CD14-positive monocyte (primary cell): ENCODE measurements around the gene ADAMTSL2. TPM values are rescaled to one million over a fixed set of nuclear protein-coding genes. Genes with fewer than 3 reads are reported as not detected.
A peak's percentile ranks its signal among the peaks of the same experiment; 100 is the strongest.

Experiments used
- DNase-seq, 3 donors: peaks; one replicate each; pipeline ENCODE4 v3.0.0-alpha.2; 2011 to 2022
- H2AFZ ChIP-seq: 2 replicates; pipeline ENCODE4 v1.6.0; 2012; ENCODE audit warnings: mild to moderate bottlenecking, low read depth, low read length, inconsistent platforms; ENCODE audit not compliant: insufficient read depth, poor library complexity, severe bottlenecking
- H3K27ac ChIP-seq, 2 donors: 1 replicate in 1 of 2; 2 replicates in 1 of 2; pipeline ENCODE4 v1.5.1; 2012 to 2013; ENCODE audit warnings: low read length in 2 of 2, control low read depth in 1 of 2, inconsistent platforms in 1 of 2, low read depth in 1 of 2, mild to moderate bottlenecking in 1 of 2
- H3K27me3 ChIP-seq, 2 donors: one replicate each; pipeline versions ENCODE4 v1.6.0 to v1.6.1; 2011 to 2013; ENCODE audit warnings: low read length in 2 of 2; ENCODE audit not compliant: control insufficient read depth in 2 of 2, insufficient read depth in 2 of 2
- H3K36me3 ChIP-seq, 2 donors: replicated peaks in 1 of 2; 1 replicate in 1 of 2; 2 replicates in 1 of 2; pipeline versions ENCODE4 v1.5.1 to v1.6.1; 2012 to 2013; ENCODE audit warnings: low read length in 2 of 2, control low read depth in 1 of 2, inconsistent platforms in 1 of 2, mild to moderate bottlenecking in 1 of 2; ENCODE audit not compliant: insufficient read depth in 2 of 2, control insufficient read depth in 1 of 2
- H3K4me1 ChIP-seq, 2 donors: 1 replicate in 1 of 2; 2 replicates in 1 of 2; pipeline versions ENCODE4 v1.5.1 to v1.6.1; 2012 to 2013; ENCODE audit warnings: low read length in 2 of 2, control low read depth in 1 of 2, inconsistent platforms in 1 of 2, mild to moderate bottlenecking in 1 of 2, moderate library complexity in 1 of 2; ENCODE audit not compliant: insufficient read depth in 2 of 2, control insufficient read depth in 1 of 2
- H3K4me2 ChIP-seq: replicated peaks from 2 replicates; pipeline ENCODE3; 2012; ENCODE audit warnings: low read length, moderate library complexity, mild to moderate bottlenecking; ENCODE audit not compliant: poor library complexity, severe bottlenecking; ENCODE audit errors: extremely low read depth
- H3K4me3 ChIP-seq, 3 experiments: fragments of 200-600 bp in 1 of 3; sonication (generic) in 1 of 3; replicated peaks in 1 of 3; 1 replicate in 2 of 3; 2 replicates in 1 of 3; pipeline ENCODE4 v1.5.1; 2011 to 2013; ENCODE audit warnings: low read length in 3 of 3, mild to moderate bottlenecking in 3 of 3, control low read depth in 2 of 3, low read depth in 2 of 3, inconsistent platforms in 1 of 3, moderate library complexity in 1 of 3
- H3K79me2 ChIP-seq: 2 replicates; pipeline ENCODE4 v1.6.0; 2012; ENCODE audit warnings: mild to moderate bottlenecking, control low read depth, inconsistent platforms, low read length, moderate library complexity; ENCODE audit not compliant: insufficient read depth
- H3K9ac ChIP-seq: 2 replicates; pipeline ENCODE4 v1.6.0; 2017; ENCODE audit warnings: low read length, mild to moderate bottlenecking; ENCODE audit not compliant: insufficient read depth, poor library complexity, severe bottlenecking
- H3K9me3 ChIP-seq, 2 donors: replicated peaks in 1 of 2; 1 replicate in 1 of 2; 2 replicates in 1 of 2; pipeline versions ENCODE4 v1.5.1 to v1.6.1; 2012 to 2013; ENCODE audit warnings: low read length in 2 of 2, control low read depth in 1 of 2; ENCODE audit not compliant: control insufficient read depth in 1 of 2, insufficient read depth in 1 of 2
- H4K20me1 ChIP-seq: 2 replicates; pipeline ENCODE4 v1.6.0; 2012; ENCODE audit warnings: mild to moderate bottlenecking, low read length, control low read depth, moderate library complexity; ENCODE audit not compliant: insufficient read depth
- H3K27ac Mint-ChIP-seq, 7 donors: one replicate each; pipeline ENCODE4 v1.8.0; 2020; ENCODE audit warnings: mild to moderate bottlenecking in 7 of 7, mixed read lengths in 7 of 7, moderate library complexity in 6 of 7, inconsistent platforms in 2 of 7
- H3K27me3 Mint-ChIP-seq, 3 donors: one replicate each; pipeline ENCODE4 v1.8.0; 2021 to 2022; ENCODE audit warnings: low read depth in 3 of 3, mild to moderate bottlenecking in 3 of 3, mixed read lengths in 3 of 3, moderate library complexity in 3 of 3, inconsistent platforms in 1 of 3
- H3K36me3 Mint-ChIP-seq, 2 donors: one replicate each; pipeline ENCODE4 v1.8.0; 2020; ENCODE audit warnings: mixed read lengths in 2 of 2, inconsistent platforms in 1 of 2, mild to moderate bottlenecking in 1 of 2
- H3K4me1 Mint-ChIP-seq: one replicate; pipeline ENCODE4 v1.8.0; 2020; ENCODE audit warnings: mild to moderate bottlenecking, mixed read lengths
- H3K4me3 Mint-ChIP-seq, 2 donors: one replicate each; pipeline ENCODE4 v1.8.0; 2020; ENCODE audit warnings: mild to moderate bottlenecking in 2 of 2, mixed read lengths in 2 of 2, moderate library complexity in 1 of 2
- H3K9me3 Mint-ChIP-seq, 7 donors: one replicate each; pipeline ENCODE4 v1.8.0; 2020 to 2022; ENCODE audit warnings: mixed read lengths in 7 of 7, mild to moderate bottlenecking in 6 of 7, moderate library complexity in 6 of 7, inconsistent platforms in 2 of 7
- WGBS: methylation state at CpG from one replicate; pipeline ENCODE4 v1.1.5; 2013; ENCODE audit warnings: missing lambda C conversion rate; ENCODE audit not compliant: insufficient coverage; 5-methylcytosine and 5-hydroxymethylcytosine counted together
- intact Hi-C, 2 donors: fragments of 100-400 bp; cut with micrococcal nuclease; formaldehyde crosslinking; loops; one replicate each; pipeline versions ENCODE4 v1.15.0 to v1.15.1; 2023
- polyA plus RNA-seq, 3 donors: library from polyadenylated mRNA; depleted of rRNA in 1 of 3; unstranded in 2 of 3; stranded (reverse) in 1 of 3; fragments of 300-500 nt in 2 of 3; fragments of >200 nt in 1 of 3; fragmentation: Illumina TruSeq in 2 of 3; gene quantifications; 1 replicate in 2 of 3; 2 replicates in 1 of 3; pipeline ENCODE4 v1.2.3, GENCODE V29; 2012 to 2021
- TF ChIP-seq, protein P1 (sequence below): fragments of 200-600 bp; IDR thresholded peaks from one replicate; pipeline ENCODE4 v1.8.0; 2022; ENCODE audit warnings: antibody characterized with exemption, mild to moderate bottlenecking

Gene ADAMTSL2
- polyA plus RNA-seq, 3 donors = 0.08 TPM; not detected in 2

DNA sequence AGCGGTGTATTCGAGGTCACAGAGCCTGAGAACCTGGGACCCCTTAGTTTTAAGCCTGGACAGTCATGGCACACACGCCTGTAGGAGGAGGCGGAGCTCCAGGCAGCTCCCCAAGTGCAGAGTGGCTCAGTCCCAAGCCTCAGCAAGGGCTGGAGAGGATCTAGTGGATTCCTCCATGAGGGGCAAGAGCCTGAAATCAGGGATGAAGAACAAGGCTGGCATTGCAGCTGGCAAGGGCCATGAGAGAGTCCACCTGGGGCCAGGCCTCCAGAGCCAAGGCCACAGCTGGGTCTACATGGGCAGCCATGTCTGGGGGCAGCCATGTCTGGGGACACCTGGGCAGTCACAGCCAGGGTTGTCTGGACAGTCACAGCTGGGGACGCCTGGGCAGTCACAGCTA lies 21.9 kb downstream of the ADAMTSL2 start:
- H3K4me2 ChIP-seq = no peak overlapping the region
- TF ChIP-seq, protein P1, sequence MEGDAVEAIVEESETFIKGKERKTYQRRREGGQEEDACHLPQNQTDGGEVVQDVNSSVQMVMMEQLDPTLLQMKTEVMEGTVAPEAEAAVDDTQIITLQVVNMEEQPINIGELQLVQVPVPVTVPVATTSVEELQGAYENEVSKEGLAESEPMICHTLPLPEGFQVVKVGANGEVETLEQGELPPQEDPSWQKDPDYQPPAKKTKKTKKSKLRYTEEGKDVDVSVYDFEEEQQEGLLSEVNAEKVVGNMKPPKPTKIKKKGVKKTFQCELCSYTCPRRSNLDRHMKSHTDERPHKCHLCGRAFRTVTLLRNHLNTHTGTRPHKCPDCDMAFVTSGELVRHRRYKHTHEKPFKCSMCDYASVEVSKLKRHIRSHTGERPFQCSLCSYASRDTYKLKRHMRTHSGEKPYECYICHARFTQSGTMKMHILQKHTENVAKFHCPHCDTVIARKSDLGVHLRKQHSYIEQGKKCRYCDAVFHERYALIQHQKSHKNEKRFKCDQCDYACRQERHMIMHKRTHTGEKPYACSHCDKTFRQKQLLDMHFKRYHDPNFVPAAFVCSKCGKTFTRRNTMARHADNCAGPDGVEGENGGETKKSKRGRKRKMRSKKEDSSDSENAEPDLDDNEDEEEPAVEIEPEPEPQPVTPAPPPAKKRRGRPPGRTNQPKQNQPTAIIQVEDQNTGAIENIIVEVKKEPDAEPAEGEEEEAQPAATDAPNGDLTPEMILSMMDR = no peak
- no peaks in the 10 kb centered on the region for H3K36me3 ChIP-seq
- H3K79me2 ChIP-seq = no peaks in the 10 kb centered on the region
- Mint-ChIP-seq H3K4me1 (peaks cover 14% of the 10 kb centered on the region), H3K9me3 (peaks cover 0 to 2% (median 0%) of the 10 kb centered on the region in 7 donors), H3K36me3 (no peaks in the 10 kb centered on the region), H3K27ac (no peak overlapping the region), H3K27me3 (peaks cover 2 to 7% (median 3%) of the 10 kb centered on the region in 3 donors), H3K4me3 (no peak overlapping the region)
- no peaks in the 10 kb centered on the region for H4K20me1 ChIP-seq
- 90% methylated on average over 4 of the region's 5 CpGs for WGBS
- no peaks in the 10 kb centered on the region for H3K27me3 ChIP-seq
- peaks cover 12 to 14% of the 10 kb centered on the region in 2 donors for H3K4me1 ChIP-seq
- no peak overlapping the region for H3K27ac ChIP-seq
- no peak for DNase-seq
- no peak overlapping the region for H3K4me3 ChIP-seq
- H3K9ac ChIP-seq = no peak overlapping the region
- no peaks in the 10 kb centered on the region for H3K9me3 ChIP-seq
- intact Hi-C loops = no loop called here
- H2AFZ ChIP-seq = no peak overlapping the region

DNA sequence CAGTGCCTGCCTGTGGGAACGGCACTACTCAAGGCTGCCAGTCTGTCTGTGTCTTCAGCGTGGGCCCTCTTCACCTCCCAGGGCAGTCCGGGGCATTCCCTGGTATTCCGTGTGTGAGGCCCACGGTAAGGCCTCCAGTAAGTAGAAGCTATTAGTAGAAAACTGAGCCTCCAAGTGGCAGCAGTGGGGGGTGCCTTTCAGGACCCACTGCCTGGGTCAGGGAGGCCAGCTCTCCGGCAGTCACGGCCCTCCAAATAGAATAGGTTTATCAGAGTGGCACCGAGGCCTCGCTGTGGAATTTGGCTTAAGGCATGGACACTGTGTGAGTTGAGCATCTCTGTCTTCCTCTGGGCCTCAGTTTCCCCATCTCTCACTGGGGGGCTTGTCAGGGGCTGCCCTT lies 23.1 kb downstream of the ADAMTSL2 start:
- H3K27me3 ChIP-seq = no peaks in the 10 kb centered on the region
- H3K79me2 ChIP-seq = no peaks in the 10 kb centered on the region
- intact Hi-C loops = no loop called here
- TF ChIP-seq, protein P1 = no peak
- no peaks in the 10 kb centered on the region for H3K9me3 ChIP-seq
- WGBS = 99% methylated on average over 7 of the region's 9 CpGs
- peaks cover 14% of the 10 kb centered on the region for H3K4me1 Mint-ChIP-seq
- H3K4me2 ChIP-seq = no peak overlapping the region
- H4K20me1 ChIP-seq = no peaks in the 10 kb centered on the region
- H3K4me3 Mint-ChIP-seq = no peak overlapping the region
- no peaks in the 10 kb centered on the region for H3K36me3 Mint-ChIP-seq
- H3K9ac ChIP-seq = peak overlapping the region; percentile 53
- H2AFZ ChIP-seq = peak overlapping the region; percentile 71
- no peak overlapping the region for H3K27ac Mint-ChIP-seq
- H3K4me3 ChIP-seq = no peak overlapping the region
- no peak overlapping the region for H3K27ac ChIP-seq
- H3K27me3 Mint-ChIP-seq = peaks cover 2 to 10% (median 7%) of the 10 kb centered on the region in 3 donors
- peaks cover 12 to 14% of the 10 kb centered on the region in 2 donors for H3K4me1 ChIP-seq
- DNase-seq = no peak
- H3K9me3 Mint-ChIP-seq = peaks cover 0 to 2% (median 0%) of the 10 kb centered on the region in 7 donors
- no peaks in the 10 kb centered on the region for H3K36me3 ChIP-seq
